ENCODE measurements around the gene SCARF2.
"Not testable (repeated sequence)": the region's sequence is repeated elsewhere in the genome, so short reads cannot be mapped to it uniquely, and the experiment has no call there.

Gene SCARF2

GRCh38 chr22:20414450-20414849 lies 23.2 kb downstream of the SCARF2 start:
- no peak overlapping the region for H3K27ac ChIP-seq
- no peak for DNase-seq (ENCODE audit: low read depth, low spot score)

- H3K27ac ChIP-seq, result no peak overlapping the region
- DNase-seq (ENCODE audit: low read depth, low spot score), result no peak
Observed at GRCh38 chr22:20414059-20414440, 23.6 kb downstream of the SCARF2 start.

GRCh38 chr22:20413217-20414058 lies 24.2 kb downstream of the SCARF2 start:
- no peak for DNase-seq (ENCODE audit: low read depth, low spot score)
- H3K27ac ChIP-seq, result no peak overlapping the region

- H3K27ac ChIP-seq, result no peak overlapping the region
- DNase-seq (ENCODE audit: low read depth, low spot score), result no peak
Observed at GRCh38 chr22:20412474-20413216, 25.0 kb downstream of the SCARF2 start.

- H3K27ac ChIP-seq; DNase-seq (ENCODE audit: low read depth, low spot score): not testable (repeated sequence)
Observed at GRCh38 chr22:20409385-20409784, 28.2 kb downstream of the SCARF2 start.

GRCh38 chr22:20408891-20409290 lies 28.7 kb downstream of the SCARF2 start:
- DNase-seq (ENCODE audit: low read depth, low spot score), result no peak
- H3K27ac ChIP-seq, result no peak overlapping the region

GRCh38 chr22:20407829-20408228 lies 29.8 kb downstream of the SCARF2 start:
- no peak for DNase-seq (ENCODE audit: low read depth, low spot score)
- H3K27ac ChIP-seq, result no peak overlapping the region

GRCh38 chr22:20406686-20407408 lies 30.8 kb downstream of the SCARF2 start:
- no peak for DNase-seq (ENCODE audit: low read depth, low spot score)
- H3K27ac ChIP-seq, result no peak overlapping the region

- H3K27ac ChIP-seq, result no peak overlapping the region
Observed at GRCh38 chr22:20405931-20406685, 31.5 kb downstream of the SCARF2 start.

GRCh38 chr22:20405291-20405930 lies 32.2 kb downstream of the SCARF2 start:
- no peak overlapping the region for H3K27ac ChIP-seq

More at GRCh38 chr22:20405931-20406685, 31.5 kb downstream of the SCARF2 start:
- DNase-seq (ENCODE audit: low read depth, low spot score), result no peak

GRCh38 chr22:20404881-20405280 lies 32.7 kb downstream of the SCARF2 start:
- DNase-seq (ENCODE audit: low read depth, low spot score), result no peak
- H3K27ac ChIP-seq, result no peak overlapping the region

More at GRCh38 chr22:20405291-20405930, 32.2 kb downstream of the SCARF2 start:
- no peak for DNase-seq (ENCODE audit: low read depth, low spot score)

- H3K27ac ChIP-seq, result no peak overlapping the region
- DNase-seq (ENCODE audit: low read depth, low spot score), result no peak
Observed at GRCh38 chr22:20403779-20404140, 33.9 kb downstream of the SCARF2 start.

GRCh38 chr22:20402960-20403778 lies 34.5 kb downstream of the SCARF2 start:
- H3K27ac ChIP-seq, result no peak overlapping the region
- DNase-seq (ENCODE audit: low read depth, low spot score), result no peak

GRCh38 chr22:20401376-20402014 lies 36.1 kb downstream of the SCARF2 start:
- no peak overlapping the region for H3K27ac ChIP-seq
- no peak for DNase-seq (ENCODE audit: low read depth, low spot score)

- DNase-seq (ENCODE audit: low read depth, low spot score), result no peak
Observed at GRCh38 chr22:20400606-20401375, 36.8 kb downstream of the SCARF2 start.

GRCh38 chr22:20399866-20400605 lies 37.6 kb downstream of the SCARF2 start:
- H3K27ac ChIP-seq, result no peak overlapping the region
- no peak for DNase-seq (ENCODE audit: low read depth, low spot score)

More at GRCh38 chr22:20400606-20401375, 36.8 kb downstream of the SCARF2 start:
- H3K27ac ChIP-seq, result no peak overlapping the region

- no peak overlapping the region for H3K27ac ChIP-seq
- DNase-seq (ENCODE audit: low read depth, low spot score), result no peak
Observed at GRCh38 chr22:20398420-20398819, 39.2 kb downstream of the SCARF2 start.
